HUES48 (cell line): Measurements from ENCODE around the gene EGR2.
A peak's percentile ranks its signal among the peaks of the same experiment; 100 is the strongest.

Source experiments
- H3K27ac ChIP-seq: one replicate; pipeline ENCODE4 v1.7.0; 2013; ENCODE audit warnings: low read depth, low read length, inconsistent platforms
- H3K27me3 ChIP-seq: 2 replicates; pipeline ENCODE4 v1.6.1; 2013; ENCODE audit warnings: mild to moderate bottlenecking, low read length; ENCODE audit not compliant: control insufficient read depth, insufficient read depth
- H3K36me3 ChIP-seq: 2 replicates; pipeline ENCODE4 v1.6.1; 2013; ENCODE audit warnings: low read length; ENCODE audit not compliant: control insufficient read depth, insufficient read depth
- H3K4me1 ChIP-seq: 2 replicates; pipeline ENCODE4 v1.6.1; 2013; ENCODE audit warnings: mild to moderate bottlenecking, low read length; ENCODE audit not compliant: control insufficient read depth, insufficient read depth
- H3K4me3 ChIP-seq: 2 replicates; pipeline ENCODE4 v1.5.1; 2013; ENCODE audit warnings: mild to moderate bottlenecking, low read depth, low read length
- H3K9ac ChIP-seq: 2 replicates; pipeline ENCODE4 v1.6.1; 2013; ENCODE audit warnings: mild to moderate bottlenecking, low read depth, low read length, moderate library complexity
- H3K9me3 ChIP-seq: 2 replicates; pipeline ENCODE4 v1.6.1; 2013; ENCODE audit warnings: low read length; ENCODE audit not compliant: control insufficient read depth, insufficient read depth

EGR2 gene

DNA sequence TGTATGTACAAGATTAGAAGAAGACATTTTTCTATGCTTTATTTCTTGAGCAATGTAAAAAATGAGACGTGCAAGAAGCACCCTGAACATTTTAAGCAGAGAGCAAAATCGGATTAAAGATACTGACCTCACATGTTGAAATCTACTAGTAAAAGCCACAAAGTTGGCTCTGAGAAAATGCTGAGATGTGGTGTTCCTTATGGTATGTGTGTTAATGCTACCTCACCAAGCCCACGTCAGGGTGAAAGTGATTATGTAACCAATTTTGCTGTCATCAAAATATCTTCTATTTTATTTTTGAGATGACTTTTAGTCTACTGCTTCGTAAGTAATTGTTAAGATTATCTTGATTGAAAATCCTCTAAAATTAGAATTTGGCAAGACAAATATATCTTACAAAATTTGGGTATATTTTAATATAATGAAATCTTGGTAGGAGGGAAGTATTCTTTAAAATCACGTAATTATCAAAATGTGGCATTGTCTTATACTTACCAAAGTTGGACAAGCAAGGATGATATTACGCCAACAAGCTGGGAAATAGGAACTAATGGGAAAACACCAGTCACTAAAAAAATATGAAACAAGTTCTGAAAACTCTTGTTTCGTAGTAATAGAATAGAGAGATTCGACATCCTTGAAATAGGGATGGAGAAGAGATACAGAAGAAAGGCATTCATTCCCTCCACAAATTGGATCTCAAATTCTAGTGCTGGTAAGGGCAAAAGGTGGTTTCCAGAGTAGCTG, 5.8 kb downstream of the EGR2 start:
- no peak overlapping the region for H3K9ac ChIP-seq
- no peak overlapping the region for H3K27ac ChIP-seq
- peaks cover 29% of the 10 kb centered on the region for H3K27me3 ChIP-seq
- peaks cover 11% of the 10 kb centered on the region for H3K4me1 ChIP-seq
- no peaks in the 10 kb centered on the region for H3K9me3 ChIP-seq
- H3K36me3 ChIP-seq: no peaks in the 10 kb centered on the region; the same call in 1 of the 2 replicates
- H3K4me3 ChIP-seq: no peak overlapping the region

DNA sequence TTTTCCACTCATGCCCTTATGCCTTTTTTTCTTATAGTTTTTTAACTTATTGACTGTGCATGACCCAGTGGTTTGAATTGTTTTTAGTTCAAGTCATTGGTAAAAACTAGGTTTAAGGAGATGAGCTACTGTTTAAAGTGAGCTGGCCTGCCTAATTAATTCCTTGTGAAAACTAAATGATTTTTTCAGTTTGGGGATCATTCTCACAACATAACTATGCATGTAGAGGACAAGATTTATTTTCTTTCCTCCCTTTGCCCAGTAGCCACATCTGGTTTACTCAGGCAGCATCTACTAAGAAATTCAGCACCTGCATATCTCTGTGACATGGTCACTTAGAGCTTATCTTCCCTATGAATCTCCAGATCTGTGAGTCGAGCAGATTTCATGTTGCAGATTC, 9.9 kb downstream of the EGR2 start:
- no peaks in the 10 kb centered on the region for H3K9me3 ChIP-seq
- H3K4me1 ChIP-seq: peaks cover 24% of the 10 kb centered on the region
- H3K9ac ChIP-seq: no peak overlapping the region
- no peaks in the 10 kb centered on the region for H3K27me3 ChIP-seq
- H3K27ac ChIP-seq: no peak overlapping the region
- peak overlapping the region; percentile 87 for H3K4me3 ChIP-seq
- no peaks in the 10 kb centered on the region; the same call in 1 of the 2 replicates for H3K36me3 ChIP-seq

DNA sequence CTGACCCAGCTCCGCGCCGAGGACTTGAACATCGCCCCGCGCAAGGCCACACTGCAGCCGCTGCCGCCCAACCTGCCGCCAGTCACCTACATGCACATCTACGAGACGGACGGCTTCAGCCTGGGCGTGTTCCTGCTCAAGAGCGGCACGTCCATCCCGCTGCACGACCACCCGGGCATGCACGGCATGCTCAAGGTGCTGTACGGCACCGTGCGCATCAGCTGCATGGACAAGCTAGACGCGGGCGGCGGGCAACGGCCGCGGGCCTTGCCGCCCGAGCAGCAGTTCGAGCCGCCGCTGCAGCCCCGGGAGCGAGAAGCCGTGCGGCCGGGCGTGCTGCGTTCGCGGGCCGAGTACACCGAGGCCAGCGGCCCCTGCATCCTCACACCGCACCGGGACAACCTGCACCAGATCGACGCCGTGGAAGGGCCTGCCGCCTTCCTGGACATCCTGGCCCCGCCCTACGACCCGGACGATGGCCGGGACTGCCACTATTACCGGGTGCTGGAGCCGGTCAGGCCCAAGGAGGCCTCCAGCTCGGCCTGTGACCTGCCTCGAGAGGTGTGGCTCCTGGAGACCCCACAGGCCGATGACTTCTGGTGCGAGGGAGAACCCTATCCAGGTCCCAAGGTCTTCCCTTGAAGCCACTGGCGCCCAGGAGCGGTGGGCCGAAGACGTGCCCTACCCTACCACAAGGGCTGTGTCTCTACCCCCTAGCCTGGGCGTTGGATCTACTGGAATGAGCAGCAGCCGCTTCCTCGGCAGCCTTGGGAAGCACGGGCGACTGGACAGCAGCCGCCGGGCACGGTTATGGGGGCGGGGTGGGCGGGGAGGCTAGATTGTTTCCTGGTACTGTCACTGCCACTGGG, 10.7 kb downstream of the EGR2 start:
- peak overlapping the region; percentile 73 for H3K9ac ChIP-seq
- H3K4me1 ChIP-seq: peaks cover 29% of the 10 kb centered on the region
- no peaks in the 10 kb centered on the region for H3K9me3 ChIP-seq
- no peaks in the 10 kb centered on the region for H3K27me3 ChIP-seq
- no peaks in the 10 kb centered on the region; the same call in 1 of the 2 replicates for H3K36me3 ChIP-seq
- peak overlapping the region; percentile 87 for H3K4me3 ChIP-seq
- H3K27ac ChIP-seq: peak overlapping the region; percentile 85

DNA sequence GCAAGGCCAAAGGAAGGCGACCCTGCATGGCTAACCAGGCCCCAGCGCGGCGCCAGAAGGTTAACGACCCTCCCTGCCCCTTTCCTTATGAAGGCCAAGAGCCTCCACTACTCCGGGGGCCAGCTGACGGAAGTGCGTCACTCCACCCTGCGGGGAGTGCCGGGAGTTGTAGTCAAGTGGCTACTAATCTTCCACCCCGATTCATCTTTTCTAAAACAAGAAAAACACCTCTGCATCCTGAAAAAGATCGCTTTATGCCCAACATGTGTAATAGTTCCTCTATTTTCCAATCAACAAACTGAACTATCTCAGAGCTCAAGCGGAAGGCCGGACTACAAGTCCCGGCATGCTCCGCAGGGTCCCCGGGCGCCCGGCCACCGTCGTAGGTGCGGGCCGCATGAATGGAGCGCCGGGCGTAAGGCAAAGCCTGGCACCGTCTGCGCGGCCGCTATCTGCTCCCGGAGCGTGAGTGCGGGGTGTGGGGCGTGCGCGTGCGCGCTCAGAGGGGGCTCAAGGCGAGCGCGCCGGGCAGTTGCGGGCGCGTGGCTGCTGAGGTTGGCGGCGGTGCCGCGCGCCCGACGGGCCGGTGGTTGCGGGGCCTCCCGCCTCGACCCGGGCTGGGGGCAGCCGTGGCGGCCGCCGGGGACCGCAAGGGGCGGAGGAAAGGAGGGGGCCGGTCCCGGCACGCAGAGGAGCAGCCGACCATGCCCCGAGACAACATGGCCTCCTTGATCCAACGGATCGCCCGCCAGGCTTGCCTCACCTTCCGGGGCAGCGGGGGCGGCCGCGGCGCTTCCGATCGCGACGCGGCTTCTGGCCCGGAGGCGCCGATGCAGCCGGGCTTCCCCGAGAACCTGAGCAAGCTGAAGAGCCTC, 11.6 kb downstream of the EGR2 start, which contains the start of gene ADO:
Gene ADO, plus strand, starts transcription at position 365 of the 875 bp plus-strand sequence. Its CDS starts 340 bp downstream, at position 705.
- H3K36me3 ChIP-seq: no peaks in the 10 kb centered on the region; the same call in 1 of the 2 replicates
- H3K27ac ChIP-seq: peak within 1 kb of the TSS; percentile 85
- no peaks in the 10 kb centered on the region for H3K9me3 ChIP-seq
- H3K4me1 ChIP-seq: peaks cover 36% of the 10 kb centered on the region
- peak within 1 kb of the TSS; percentile 73 for H3K9ac ChIP-seq
- H3K4me3 ChIP-seq: peak within 1 kb of the TSS; percentile 87
- H3K27me3 ChIP-seq: no peaks in the 10 kb centered on the region

DNA sequence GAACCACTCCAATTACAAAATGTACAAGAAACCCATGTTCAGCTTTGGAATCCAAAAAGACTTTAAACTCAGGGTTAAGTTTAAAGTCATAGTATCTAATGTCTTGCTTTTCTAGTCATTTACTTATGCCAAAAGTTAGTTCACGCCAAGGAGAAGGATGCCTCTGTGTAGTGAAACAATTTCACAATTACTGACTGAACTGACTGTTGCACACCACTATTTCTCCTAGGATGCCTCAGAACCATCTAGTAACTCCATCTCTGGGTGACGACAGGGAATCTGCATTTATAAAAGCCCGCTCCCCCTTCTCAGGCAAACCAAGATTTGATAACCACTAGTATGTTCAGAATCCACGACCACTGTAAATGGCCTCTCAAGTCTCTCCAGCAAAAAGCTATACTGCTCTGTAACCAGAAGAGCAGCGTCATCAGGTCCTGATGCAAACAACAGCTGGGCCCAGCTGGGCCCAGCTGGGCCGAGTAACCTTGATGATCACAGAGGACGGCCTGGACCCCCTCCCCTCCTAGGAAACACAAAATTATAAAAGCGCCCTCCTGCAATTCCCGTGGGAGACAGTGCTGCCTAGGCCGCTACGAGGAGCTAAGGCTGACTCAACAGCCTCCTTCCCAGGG, 12.3 kb downstream of the EGR2 start:
- Histone ChIP-seq H3K27ac (peak overlapping the region; percentile 85), H3K4me3 (peak overlapping the region; percentile 87), H3K4me1 (peaks cover 36% of the 10 kb centered on the region), H3K9me3 (no peaks in the 10 kb centered on the region), H3K27me3 (no peaks in the 10 kb centered on the region), H3K9ac (peak overlapping the region; percentile 73), H3K36me3 (no peaks in the 10 kb centered on the region; the same call in 1 of the 2 replicates)

DNA sequence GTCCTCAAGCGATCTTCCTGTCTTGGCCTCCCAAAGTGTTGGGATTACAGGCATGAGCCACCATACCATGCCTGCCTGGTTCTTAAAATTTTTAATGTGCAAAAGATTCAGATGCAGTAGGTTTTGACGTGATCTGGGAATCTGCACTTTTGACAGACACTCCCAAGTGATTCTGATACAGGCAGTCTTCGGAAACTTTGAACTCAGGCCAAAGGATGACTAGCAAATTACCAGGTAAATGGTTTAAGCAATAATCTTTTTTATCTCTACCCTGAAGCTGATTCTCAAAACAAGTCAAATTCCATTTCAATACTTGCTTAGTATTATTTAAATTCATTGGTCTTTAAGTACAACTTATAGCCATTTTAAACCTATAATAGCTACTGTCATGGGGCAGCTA, 14.3 kb downstream of the EGR2 start:
- H3K4me3 ChIP-seq: no peak overlapping the region
- peaks cover 38% of the 10 kb centered on the region for H3K4me1 ChIP-seq
- H3K36me3 ChIP-seq: no peaks in the 10 kb centered on the region
- H3K9ac ChIP-seq: no peak overlapping the region
- H3K27me3 ChIP-seq: no peaks in the 10 kb centered on the region
- H3K27ac ChIP-seq: no peak overlapping the region
- H3K9me3 ChIP-seq: no peaks in the 10 kb centered on the region

DNA sequence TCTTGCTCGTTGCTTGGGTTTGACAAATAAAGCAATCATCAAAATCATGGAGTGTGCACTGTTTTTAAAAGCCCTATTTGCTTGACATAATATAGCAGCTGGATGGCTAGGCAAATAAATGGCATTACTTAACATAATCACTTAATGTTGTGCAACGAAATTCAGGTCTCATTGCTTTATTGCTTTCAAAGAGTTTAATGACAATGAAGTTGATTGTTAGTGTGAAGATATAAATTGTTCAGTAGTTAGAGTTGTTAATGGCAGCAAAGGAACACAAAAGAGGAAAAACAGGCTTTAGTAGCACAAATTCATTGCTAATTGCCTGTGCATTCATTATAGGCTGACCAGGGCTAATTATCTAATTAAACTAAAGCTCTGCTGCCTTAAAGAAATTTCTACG, 19.3 kb downstream of the EGR2 start:
- Histone ChIP-seq H3K36me3 (no peaks in the 10 kb centered on the region), H3K9ac (no peak overlapping the region)

DNA sequence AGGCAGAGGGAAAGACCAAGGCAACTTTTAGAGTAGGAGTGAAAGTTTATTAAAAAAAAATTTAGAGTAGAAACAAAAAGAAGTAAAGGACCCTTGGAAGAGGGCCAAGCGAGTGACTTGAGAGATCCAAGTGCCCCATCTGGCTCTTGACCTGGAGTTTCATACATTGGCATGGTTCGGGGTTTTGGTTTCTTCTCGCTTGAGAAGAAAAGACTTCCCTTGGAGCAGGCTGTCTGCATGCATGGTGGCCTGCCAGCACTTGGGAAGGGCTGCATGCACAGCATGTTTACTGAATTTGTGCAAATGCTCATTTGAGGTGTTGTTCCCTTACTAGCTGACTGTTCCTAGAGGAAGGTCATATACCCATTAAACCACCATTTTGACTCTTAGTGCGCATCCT, 20.4 kb downstream of the EGR2 start:
- Histone ChIP-seq H3K9ac (no peak overlapping the region), H3K36me3 (no peaks in the 10 kb centered on the region), H3K27ac (no peak overlapping the region), H3K9me3 (no peaks in the 10 kb centered on the region), H3K4me1 (peaks cover 16% of the 10 kb centered on the region), H3K27me3 (no peaks in the 10 kb centered on the region), H3K4me3 (no peak overlapping the region)

More for the DNA sequence above, 19.3 kb downstream of the EGR2 start:
- no peak overlapping the region for H3K4me3 ChIP-seq
- peaks cover 18% of the 10 kb centered on the region for H3K4me1 ChIP-seq
- no peaks in the 10 kb centered on the region for H3K9me3 ChIP-seq
- H3K27ac ChIP-seq: no peak overlapping the region
- no peaks in the 10 kb centered on the region for H3K27me3 ChIP-seq

DNA sequence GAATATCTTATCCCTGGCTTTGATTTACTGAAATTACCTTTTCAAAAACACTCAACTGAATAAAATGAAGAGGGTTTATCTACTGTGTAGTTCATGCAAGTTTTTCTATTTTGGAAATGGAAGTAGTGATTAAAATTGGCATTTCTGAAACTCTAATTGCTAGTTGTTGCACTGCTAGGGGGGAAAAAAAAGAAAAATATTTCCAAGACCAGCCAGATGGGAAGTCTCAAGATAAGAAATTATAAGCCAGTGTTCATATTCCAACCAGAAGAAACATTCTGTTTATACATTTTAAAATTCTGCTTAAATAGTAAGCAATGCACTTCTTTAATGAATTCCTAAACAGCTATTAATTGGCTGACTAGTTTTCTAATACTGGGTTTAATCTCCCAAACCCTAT, 21.1 kb downstream of the EGR2 start:
- no peak overlapping the region for H3K4me3 ChIP-seq
- no peaks in the 10 kb centered on the region for H3K9me3 ChIP-seq
- no peaks in the 10 kb centered on the region for H3K36me3 ChIP-seq
- H3K4me1 ChIP-seq: peaks cover 9% of the 10 kb centered on the region; the same call in 1 of the 2 replicates
- no peaks in the 10 kb centered on the region for H3K27me3 ChIP-seq
- no peak overlapping the region for H3K9ac ChIP-seq
- H3K27ac ChIP-seq: no peak overlapping the region

DNA sequence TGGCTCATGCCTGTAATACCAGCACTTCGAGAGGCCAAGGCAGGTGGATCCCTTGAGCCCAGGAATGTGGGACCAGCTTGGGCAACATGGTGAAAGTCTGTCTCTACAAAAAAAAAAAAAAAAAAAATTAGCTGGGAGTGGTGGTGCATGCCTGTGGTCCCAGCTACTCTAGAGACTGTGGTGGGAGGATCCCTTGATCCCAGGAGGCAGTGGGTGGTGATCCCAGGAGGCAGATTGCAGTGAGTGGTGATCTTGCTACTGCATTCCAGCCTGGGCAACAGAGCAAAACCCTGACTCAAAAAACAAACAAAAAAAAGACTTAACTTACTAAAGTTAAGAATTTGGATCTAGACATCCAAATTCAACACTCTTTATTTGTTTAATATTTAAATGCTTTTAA, 21.9 kb downstream of the EGR2 start:
- H3K36me3 ChIP-seq: no peaks in the 10 kb centered on the region
- no peak overlapping the region for H3K9ac ChIP-seq
- H3K27me3 ChIP-seq: no peaks in the 10 kb centered on the region
- H3K4me1 ChIP-seq: 0 out of 2 replicates have a peak, but pooled peaks cover 6% of the 10 kb centered on the region
- no peak overlapping the region for H3K27ac ChIP-seq
- H3K4me3 ChIP-seq: no peak overlapping the region
- H3K9me3 ChIP-seq: no peaks in the 10 kb centered on the region
